ENCODE results near the gene IRF5.
"Not testable (repeated sequence)": the region's sequence is repeated elsewhere in the genome, so short reads cannot be mapped to it uniquely, and the experiment has no call there.

IRF5 gene

GRCh38 chr7:128940494-128941322 lies 3.0 kb downstream of the IRF5 start:
- no peak for DNase-seq (ENCODE audit: low spot score)

- DNase-seq (ENCODE audit: low spot score), result no peak
Measured at GRCh38 chr7:128941323-128941890, 3.7 kb downstream of the IRF5 start.

- DNase-seq (ENCODE audit: low spot score), result no peak
Measured at GRCh38 chr7:128941946-128942526, 4.3 kb downstream of the IRF5 start.

- not testable (repeated sequence) for DNase-seq (ENCODE audit: low spot score)
Measured at GRCh38 chr7:128943251-128943650, 5.5 kb downstream of the IRF5 start.

- no peak for DNase-seq (ENCODE audit: low spot score)
Measured at GRCh38 chr7:128944487-128945236, 6.9 kb downstream of the IRF5 start.

- DNase-seq (ENCODE audit: low spot score), result no peak
Measured at GRCh38 chr7:128945668-128946366, 8.1 kb downstream of the IRF5 start.

DNA sequence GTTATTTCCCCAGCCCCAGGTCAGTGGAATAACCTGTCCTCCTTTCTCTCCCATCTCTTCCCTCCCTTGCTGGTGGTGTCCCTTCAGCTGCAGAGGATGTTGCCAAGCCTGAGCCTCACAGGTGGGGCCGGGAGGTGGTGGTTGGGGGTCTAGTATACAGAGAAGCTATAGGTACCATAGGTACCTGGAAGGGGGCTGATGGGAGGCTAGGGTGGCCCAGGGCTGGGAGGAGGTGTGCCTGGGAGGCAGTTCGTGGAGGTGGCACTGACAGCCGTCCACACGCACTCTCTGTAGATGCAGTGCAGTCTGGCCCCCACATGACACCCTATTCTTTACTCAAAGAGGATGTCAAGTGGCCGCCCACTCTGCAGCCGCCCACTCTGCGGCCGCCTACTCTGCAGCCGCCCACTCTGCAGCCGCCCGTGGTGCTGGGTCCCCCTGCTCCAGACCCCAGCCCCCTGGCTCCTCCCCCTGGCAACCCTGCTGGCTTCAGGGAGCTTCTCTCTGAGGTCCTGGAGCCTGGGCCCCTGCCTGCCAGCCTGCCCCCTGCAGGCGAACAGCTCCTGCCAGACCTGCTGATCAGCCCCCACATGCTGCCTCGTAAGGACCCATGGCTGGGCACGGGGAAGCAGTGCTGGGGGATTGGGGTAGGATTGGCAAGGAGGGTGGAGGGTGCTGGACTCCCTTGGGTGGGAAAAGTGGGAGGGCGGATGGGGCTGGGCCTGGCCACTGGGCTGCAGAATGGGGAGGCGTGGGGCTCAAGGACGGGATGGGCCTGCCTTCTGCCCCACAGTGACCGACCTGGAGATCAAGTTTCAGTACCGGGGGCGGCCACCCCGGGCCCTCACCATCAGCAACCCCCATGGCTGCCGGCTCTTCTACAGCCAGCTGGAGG lies 9.5 kb downstream of the IRF5 start:
- no peak for DNase-seq (ENCODE audit: low spot score)

DNA sequence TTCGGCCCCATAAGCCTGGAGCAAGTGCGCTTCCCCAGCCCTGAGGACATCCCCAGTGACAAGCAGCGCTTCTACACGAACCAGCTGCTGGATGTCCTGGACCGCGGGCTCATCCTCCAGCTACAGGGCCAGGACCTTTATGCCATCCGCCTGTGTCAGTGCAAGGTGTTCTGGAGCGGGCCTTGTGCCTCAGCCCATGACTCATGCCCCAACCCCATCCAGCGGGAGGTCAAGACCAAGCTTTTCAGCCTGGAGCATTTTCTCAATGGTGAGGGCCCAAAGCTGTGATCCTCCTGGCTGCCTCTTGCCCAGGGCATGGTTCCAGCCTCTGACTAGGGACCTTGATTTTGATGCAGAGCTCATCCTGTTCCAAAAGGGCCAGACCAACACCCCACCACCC lies 10.1 kb downstream of the IRF5 start:
- no peak for DNase-seq (ENCODE audit: low spot score)

DNA sequence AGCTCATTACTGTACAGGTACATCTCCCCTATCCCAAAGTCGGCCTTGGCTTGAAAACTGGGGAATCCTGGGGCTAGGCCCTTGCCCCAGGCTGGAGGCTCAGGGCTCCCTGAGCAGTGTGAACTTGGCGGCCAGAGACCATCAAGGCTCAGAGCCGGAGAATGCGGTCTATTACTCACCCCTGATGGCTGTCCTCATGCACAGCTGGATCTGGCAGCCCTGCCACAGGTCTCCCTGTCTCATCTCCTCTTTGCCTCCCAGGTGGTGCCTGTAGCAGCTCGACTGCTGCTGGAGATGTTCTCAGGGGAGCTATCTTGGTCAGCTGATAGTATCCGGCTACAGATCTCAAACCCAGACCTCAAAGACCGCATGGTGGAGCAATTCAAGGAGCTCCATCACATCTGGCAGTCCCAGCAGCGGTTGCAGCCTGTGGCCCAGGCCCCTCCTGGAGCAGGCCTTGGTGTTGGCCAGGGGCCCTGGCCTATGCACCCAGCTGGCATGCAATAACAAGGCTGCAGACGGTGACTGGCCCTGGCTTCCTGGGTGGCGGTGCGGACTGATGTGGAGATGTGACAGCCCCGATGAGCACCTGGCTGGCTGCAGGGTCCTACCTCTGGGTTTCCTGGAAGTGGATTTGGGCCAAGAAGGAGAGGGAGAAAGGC lies 10.7 kb downstream of the IRF5 start:
- DNase-seq (ENCODE audit: low spot score), result no peak

DNA sequence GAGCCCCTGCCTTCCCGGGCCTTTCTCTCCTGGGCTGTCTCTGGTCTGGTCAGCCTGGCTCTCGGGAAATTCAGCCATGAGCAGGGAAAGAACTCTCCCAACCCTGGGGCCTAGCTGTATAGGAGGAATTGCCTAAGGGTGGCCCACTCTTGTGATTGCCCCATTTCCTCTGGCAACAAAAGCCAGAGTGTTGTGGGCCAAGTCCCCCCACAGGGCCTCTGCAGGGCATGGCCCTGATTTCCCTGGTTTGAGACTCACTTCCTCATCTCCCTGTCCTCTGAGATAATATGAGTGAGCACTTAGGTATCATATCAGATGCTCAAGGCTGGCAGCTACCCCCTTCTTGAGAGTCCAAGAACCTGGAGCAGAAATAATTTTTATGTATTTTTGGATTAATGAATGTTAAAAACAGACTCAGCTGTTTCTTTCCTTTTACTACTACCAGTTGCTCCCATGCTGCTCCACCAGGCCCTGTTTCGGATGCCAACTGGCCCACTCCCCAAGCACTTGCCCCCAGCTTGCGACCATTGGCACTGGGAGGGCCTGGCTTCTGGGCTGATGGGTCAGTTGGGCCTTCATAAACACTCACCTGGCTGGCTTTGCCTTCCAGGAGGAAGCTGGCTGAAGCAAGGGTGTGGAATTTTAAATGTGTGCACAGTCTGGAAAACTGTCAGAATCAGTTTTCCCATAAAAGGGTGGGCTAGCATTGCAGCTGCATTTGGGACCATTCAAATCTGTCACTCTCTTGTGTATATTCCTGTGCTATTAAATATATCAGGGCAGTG lies 11.4 kb downstream of the IRF5 start:
- DNase-seq (ENCODE audit: low spot score), result no peak

DNA sequence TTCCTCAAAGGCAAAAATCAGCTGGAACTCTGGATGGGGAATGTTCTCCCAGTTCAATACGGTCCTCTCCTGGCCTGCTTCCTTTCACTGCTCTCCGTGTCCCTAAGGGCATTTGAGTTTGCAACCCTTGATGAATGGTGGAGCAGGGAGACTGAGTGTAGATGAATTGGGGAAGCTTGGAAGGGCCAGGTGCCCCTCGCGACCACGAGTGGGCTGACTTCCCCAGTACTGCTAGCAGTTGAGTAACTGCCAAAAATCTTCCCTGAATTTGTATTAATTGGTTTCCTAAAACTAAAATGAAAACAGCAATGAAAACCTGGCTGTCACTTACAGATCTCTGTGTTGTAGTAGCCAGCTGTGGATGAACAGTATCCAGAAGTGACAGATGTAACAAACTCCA lies 13.6 kb downstream of the IRF5 start:
- no peak for DNase-seq (ENCODE audit: low spot score)

- DNase-seq (ENCODE audit: low spot score), result no peak
Measured at GRCh38 chr7:128954150-128954549, 16.4 kb downstream of the IRF5 start.

DNA sequence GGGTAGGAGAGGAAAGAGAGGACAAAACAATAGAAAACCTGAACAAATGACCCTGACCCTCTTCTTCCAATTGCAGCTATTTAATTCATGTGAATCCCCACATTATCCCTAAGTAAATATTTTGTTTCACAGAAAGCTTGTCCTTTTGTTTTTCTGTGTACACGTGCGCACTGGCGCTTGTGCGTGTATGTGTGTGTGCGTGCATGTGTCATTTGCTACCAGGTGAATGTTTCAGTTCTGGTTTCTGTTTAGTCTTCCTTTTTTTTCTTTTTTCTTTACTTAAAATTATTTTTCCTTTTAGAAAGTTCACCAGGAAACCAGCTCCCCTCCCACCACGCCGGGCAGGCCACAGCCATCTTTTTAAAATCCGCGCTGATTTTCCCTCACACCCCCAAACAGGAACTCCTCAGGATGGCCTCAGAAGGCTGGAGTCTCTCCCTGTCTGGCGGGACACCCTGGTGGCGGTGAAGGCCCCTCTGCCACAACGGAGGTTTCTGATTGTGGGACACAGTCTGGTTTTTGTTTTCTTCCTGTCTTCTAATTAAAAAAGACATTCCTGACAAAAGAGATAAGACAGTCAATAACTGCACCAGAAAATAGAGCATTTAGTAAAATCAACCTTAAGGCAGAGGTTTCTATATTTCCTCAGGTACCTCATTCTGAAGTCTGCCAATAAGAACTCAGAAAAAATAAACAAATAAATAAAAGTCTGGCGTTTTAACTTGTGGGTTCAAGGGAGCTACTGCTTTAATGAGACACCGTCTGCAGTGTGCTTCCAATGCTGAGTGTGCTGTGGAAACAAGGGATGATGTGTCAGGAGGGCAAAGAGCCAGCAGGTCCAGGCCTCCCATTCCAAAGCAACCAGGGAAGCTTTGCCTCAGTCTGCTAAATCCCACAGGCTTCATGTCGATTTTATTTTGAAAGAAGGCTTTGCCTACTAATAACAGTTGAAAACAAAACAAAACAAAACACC lies 17.4 kb downstream of the IRF5 start:
- DNase-seq (ENCODE audit: low spot score), result peak; percentile 89

- no peak for DNase-seq (ENCODE audit: low spot score)
Measured at GRCh38 chr7:128955981-128956380, 18.3 kb downstream of the IRF5 start.

DNA sequence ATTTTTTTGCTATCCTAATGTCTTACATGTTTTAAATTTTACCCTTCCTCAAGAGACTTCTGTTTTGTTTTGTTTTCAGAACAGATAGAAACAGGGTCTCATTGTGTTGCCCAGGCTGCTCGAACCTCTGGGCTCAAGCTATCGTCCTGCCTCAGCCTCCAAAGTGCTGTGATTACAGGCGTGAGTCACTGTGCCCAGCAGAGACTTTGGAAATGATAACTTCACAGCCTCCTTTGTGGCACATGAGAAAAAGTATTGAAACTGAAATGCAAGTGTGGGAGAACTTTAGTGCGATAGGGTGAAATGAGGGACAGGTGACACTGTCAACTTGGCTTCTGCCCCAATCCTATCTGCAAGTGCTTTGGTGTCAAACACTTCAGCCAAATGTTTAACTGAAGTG lies 21.6 kb downstream of the IRF5 start:
- DNase-seq (ENCODE audit: low spot score), result no peak

DNA sequence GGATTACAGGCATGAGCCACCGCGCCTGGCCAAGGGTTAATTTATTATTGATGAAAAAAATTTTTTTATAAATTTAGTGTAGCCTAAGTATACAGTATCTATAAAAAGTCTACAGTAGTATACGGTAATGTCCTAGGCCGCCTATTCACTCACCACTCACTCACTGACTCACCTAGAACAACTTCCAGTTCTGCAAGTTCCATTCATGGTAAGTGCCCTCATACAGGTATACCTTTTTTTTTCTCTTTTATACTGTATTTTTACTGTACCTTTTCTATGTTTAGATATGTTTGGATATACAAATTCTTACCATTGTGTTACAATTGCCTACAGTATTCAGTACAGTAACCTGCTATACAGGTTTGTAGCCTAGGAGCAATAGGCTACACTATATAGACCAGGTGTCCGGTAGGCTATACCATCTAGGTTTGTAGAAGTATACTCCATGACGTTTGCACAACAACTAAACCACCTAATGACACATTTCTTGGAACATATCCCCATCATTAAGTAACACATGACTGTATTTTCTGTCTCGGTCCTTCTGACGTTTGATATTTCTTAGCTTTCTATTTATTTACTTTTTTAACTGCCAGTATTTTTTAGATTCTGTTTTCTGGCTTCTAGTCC lies 23.4 kb downstream of the IRF5 start:
- no peak for DNase-seq (ENCODE audit: low spot score)

DNA sequence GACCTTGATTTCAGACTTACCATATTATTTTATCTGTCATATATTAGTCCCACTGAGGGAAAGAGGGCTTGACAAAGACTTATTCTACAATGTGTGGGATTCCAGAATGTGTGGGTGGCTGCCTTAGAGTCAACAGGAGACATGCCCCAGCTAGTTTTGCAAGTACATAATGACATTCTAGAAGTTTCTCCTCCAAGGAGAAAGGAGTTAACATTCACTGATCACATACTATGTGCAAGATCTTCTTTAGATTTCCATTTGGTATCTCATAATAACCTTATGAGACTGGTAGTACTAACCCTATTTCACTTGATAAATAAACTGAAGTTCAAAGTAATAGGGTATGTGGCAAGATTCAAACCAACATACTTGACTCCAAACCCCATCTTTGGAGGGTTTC lies 25.2 kb downstream of the IRF5 start:
- DNase-seq (ENCODE audit: low spot score), result no peak

DNA sequence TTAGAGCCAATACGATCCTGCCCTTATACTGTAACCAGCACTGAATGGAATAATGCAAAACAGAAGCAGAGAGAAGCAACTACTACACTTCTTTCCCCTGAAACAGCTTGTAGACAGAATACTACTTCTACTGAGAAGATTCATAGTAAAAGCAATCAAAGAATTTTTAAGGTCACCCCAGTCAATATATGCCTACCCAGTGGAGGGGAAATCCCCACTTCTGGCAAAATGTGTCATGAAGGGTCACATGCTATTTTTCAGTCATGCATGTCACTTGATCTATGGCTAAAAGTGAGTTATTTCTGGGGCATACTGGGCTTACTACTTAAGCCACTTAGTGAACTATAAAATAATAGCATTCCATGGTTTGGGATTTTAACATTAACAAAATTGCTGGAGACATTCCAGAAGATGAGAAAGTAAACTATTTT lies 25.6 kb downstream of the IRF5 start:
- no peak for DNase-seq (ENCODE audit: low spot score)
